Measurements from ENCODE around the gene ZNF385B.

The ZNF385B gene

DNA sequence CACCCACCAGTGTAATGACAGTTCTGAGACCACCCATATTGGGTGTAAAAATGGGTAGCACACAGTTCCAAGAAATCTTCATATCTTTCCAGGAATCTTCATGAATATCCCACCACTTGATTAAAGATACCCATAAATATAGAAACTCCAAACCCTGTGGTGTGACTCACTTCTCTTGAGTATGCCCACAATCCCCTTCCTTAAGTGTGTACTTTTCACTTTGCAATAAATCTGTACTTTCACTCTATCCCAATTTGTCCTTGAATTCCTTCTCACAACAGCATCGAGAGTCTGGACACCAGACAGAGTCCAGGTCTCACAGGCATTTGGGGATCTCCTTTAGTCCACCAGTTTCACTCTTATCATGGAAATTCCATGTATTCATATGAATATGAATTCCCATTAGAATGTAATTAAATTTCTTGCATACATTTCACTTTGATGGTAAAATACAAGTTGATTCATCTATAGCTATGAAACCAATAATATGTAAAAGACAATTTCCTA is 309.8 kb downstream of the ZNF385B start:
- no peak for DNase-seq (ENCODE audit: low read depth)
- no peak overlapping the region for H3K4me3 ChIP-seq (ENCODE audit: low read depth, low read length)
- no peak for TF ChIP-seq CTCF (IDR thresholded peaks at IDR 0.05; ENCODE audit: insufficient read depth, low read depth, low read length, missing control alignments)

DNA sequence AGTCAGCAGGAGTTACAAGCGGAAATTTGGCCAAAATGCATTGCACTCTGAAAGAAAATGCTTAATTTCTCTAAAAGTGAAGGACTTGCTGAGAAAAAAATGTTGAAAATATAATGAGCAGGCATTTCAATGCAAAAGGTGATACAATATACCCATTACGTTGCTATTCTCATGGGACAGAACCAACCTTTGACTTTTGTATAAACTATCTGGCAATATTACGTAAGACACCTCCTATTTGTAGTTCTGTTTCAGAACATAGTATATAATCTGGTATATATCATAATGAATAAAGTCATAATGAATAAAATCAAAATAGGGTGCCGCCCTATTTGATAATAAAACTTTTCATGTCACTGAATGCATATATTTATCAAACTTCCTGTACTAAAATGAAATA is 310.6 kb downstream of the ZNF385B start:
- no peak for TF ChIP-seq CTCF (IDR thresholded peaks at IDR 0.05; ENCODE audit: insufficient read depth, low read depth, low read length, missing control alignments)
- DNase-seq (ENCODE audit: low read depth) = no peak
- H3K4me3 ChIP-seq (ENCODE audit: low read depth, low read length) = no peak overlapping the region

- no peak for TF ChIP-seq CTCF (IDR thresholded peaks at IDR 0.05; ENCODE audit: insufficient read depth, low read depth, low read length, missing control alignments)
These were observed 311.2 kb downstream of the ZNF385B start for GRCh38 chr2:179550214-179550613.

GRCh38 chr2:179546656-179547055 is 314.8 kb downstream of the ZNF385B start:
- H3K4me3 ChIP-seq (ENCODE audit: low read depth, low read length) = no peak overlapping the region
- TF ChIP-seq CTCF (IDR thresholded peaks at IDR 0.05; ENCODE audit: insufficient read depth, low read depth, low read length, missing control alignments) = no peak
- DNase-seq (ENCODE audit: low read depth) = no peak

More at GRCh38 chr2:179550214-179550613, 311.2 kb downstream of the ZNF385B start:
- no peak for DNase-seq (ENCODE audit: low read depth)
- no peak overlapping the region for H3K4me3 ChIP-seq (ENCODE audit: low read depth, low read length)

DNA sequence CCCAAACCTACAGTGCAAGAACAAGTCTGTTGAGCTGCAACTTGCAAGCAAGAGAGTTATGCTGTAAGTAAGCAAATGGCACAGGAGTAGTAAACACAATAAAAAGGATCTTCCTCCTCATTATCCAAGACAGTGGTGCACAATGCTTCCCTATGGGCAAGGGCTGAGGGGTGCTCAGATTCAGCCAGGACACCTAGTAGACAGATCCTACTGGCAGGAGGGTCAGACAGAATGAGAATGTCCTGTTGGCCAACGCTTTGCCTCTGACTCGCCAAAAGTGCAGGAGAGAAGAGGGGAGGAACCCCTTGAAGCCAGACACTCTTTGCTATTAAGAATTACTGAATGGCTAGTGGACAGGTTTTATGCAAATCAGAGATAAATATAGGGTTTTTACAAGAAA is 316.4 kb downstream of the ZNF385B start:
- no peak overlapping the region for H3K4me3 ChIP-seq (ENCODE audit: low read depth, low read length)
- no peak for TF ChIP-seq CTCF (IDR thresholded peaks at IDR 0.05; ENCODE audit: insufficient read depth, low read depth, low read length, missing control alignments)
- no peak for DNase-seq (ENCODE audit: low read depth)

- no peak for TF ChIP-seq CTCF (IDR thresholded peaks at IDR 0.05; ENCODE audit: insufficient read depth, low read depth, low read length, missing control alignments)
- H3K4me3 ChIP-seq (ENCODE audit: low read depth, low read length) = no peak overlapping the region
- no peak for DNase-seq (ENCODE audit: low read depth)
These were observed 318.0 kb downstream of the ZNF385B start for GRCh38 chr2:179543361-179543901.

GRCh38 chr2:179541586-179541985 is 319.8 kb downstream of the ZNF385B start:
- TF ChIP-seq CTCF (IDR thresholded peaks at IDR 0.05; ENCODE audit: insufficient read depth, low read depth, low read length, missing control alignments) = no peak
- no peak overlapping the region for H3K4me3 ChIP-seq (ENCODE audit: low read depth, low read length)
- no peak for DNase-seq (ENCODE audit: low read depth)

Measured in GM12865 (cell line).